ENCODE data around the gene TNFRSF4.

DNA sequence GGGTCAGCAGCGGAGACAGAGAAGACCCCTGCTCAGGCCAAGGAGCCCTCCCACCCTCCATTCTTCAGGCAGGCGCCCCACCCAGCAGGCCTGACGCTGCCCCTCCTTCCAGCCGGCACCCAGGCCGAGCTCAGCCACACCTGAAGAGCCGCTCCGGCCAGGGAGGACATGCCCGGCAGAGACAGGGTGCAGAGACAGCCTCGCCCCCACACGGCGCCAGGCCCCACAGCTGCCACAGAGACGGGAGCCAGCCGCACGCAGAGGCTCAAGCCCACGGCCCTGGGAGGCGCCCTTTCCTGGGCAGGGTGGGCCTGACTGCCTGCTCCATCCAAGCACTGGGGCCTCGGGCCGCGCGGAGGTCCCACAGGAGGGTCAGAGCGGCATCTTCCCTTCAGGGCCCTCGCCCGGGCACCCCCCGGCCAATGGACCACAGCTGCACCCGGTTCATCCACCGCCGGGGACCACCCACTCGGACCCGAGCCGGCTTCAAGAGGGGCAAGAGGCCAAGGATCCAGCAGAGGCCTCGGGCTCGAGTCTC, 35.1 kb downstream of the TNFRSF4 start:
- TF ChIP-seq, protein P1, sequence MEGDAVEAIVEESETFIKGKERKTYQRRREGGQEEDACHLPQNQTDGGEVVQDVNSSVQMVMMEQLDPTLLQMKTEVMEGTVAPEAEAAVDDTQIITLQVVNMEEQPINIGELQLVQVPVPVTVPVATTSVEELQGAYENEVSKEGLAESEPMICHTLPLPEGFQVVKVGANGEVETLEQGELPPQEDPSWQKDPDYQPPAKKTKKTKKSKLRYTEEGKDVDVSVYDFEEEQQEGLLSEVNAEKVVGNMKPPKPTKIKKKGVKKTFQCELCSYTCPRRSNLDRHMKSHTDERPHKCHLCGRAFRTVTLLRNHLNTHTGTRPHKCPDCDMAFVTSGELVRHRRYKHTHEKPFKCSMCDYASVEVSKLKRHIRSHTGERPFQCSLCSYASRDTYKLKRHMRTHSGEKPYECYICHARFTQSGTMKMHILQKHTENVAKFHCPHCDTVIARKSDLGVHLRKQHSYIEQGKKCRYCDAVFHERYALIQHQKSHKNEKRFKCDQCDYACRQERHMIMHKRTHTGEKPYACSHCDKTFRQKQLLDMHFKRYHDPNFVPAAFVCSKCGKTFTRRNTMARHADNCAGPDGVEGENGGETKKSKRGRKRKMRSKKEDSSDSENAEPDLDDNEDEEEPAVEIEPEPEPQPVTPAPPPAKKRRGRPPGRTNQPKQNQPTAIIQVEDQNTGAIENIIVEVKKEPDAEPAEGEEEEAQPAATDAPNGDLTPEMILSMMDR (IDR thresholded peaks at IDR 0.05 in 2 of 3, conservative IDR thresholded peaks at IDR 0.05 in 1 of 3; ENCODE audit: borderline replicate concordance in 1 of 3, insufficient read depth in 1 of 3, low read depth in 2 of 3, low read length in 2 of 3): no peak
- TF ChIP-seq FOSL1 (IDR thresholded peaks at IDR 0.05; ENCODE audit: low read depth) (no peak), YY1 (IDR thresholded peaks at IDR 0.05; ENCODE audit: extremely low read depth, insufficient replicate concordance, low read depth, low read length) (no peak), POLR2A (IDR thresholded peaks at IDR 0.05; ENCODE audit: borderline replicate concordance, extremely low read depth, insufficient read depth, insufficient read length) (no peak), ZFX (IDR thresholded peaks at IDR 0.05) (no peak), EZH2 (IDR thresholded peaks at IDR 0.05) (no peak), SIN3A (IDR thresholded peaks at IDR 0.05; ENCODE audit: low read depth) (no peak), CBX3 (IDR thresholded peaks at IDR 0.05; ENCODE audit: low read depth) (no peak), EZH2phosphoT487 (IDR thresholded peaks at IDR 0.05; ENCODE audit: borderline replicate concordance) (no peak)
- TF ChIP-seq, protein P2, sequence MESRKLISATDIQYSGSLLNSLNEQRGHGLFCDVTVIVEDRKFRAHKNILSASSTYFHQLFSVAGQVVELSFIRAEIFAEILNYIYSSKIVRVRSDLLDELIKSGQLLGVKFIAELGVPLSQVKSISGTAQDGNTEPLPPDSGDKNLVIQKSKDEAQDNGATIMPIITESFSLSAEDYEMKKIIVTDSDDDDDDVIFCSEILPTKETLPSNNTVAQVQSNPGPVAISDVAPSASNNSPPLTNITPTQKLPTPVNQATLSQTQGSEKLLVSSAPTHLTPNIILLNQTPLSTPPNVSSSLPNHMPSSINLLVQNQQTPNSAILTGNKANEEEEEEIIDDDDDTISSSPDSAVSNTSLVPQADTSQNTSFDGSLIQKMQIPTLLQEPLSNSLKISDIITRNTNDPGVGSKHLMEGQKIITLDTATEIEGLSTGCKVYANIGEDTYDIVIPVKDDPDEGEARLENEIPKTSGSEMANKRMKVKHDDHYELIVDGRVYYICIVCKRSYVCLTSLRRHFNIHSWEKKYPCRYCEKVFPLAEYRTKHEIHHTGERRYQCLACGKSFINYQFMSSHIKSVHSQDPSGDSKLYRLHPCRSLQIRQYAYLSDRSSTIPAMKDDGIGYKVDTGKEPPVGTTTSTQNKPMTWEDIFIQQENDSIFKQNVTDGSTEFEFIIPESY (IDR thresholded peaks at IDR 0.05; ENCODE audit: extremely low read depth, insufficient replicate concordance, low read length): no peak
- TF ChIP-seq, protein P3, sequence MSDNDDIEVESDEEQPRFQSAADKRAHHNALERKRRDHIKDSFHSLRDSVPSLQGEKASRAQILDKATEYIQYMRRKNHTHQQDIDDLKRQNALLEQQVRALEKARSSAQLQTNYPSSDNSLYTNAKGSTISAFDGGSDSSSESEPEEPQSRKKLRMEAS (IDR thresholded peaks at IDR 0.05): no peak
- TF ChIP-seq, protein P4, sequence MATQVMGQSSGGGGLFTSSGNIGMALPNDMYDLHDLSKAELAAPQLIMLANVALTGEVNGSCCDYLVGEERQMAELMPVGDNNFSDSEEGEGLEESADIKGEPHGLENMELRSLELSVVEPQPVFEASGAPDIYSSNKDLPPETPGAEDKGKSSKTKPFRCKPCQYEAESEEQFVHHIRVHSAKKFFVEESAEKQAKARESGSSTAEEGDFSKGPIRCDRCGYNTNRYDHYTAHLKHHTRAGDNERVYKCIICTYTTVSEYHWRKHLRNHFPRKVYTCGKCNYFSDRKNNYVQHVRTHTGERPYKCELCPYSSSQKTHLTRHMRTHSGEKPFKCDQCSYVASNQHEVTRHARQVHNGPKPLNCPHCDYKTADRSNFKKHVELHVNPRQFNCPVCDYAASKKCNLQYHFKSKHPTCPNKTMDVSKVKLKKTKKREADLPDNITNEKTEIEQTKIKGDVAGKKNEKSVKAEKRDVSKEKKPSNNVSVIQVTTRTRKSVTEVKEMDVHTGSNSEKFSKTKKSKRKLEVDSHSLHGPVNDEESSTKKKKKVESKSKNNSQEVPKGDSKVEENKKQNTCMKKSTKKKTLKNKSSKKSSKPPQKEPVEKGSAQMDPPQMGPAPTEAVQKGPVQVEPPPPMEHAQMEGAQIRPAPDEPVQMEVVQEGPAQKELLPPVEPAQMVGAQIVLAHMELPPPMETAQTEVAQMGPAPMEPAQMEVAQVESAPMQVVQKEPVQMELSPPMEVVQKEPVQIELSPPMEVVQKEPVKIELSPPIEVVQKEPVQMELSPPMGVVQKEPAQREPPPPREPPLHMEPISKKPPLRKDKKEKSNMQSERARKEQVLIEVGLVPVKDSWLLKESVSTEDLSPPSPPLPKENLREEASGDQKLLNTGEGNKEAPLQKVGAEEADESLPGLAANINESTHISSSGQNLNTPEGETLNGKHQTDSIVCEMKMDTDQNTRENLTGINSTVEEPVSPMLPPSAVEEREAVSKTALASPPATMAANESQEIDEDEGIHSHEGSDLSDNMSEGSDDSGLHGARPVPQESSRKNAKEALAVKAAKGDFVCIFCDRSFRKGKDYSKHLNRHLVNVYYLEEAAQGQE (IDR thresholded peaks at IDR 0.05; ENCODE audit: low read depth): no peak
- TF ChIP-seq, protein P5, sequence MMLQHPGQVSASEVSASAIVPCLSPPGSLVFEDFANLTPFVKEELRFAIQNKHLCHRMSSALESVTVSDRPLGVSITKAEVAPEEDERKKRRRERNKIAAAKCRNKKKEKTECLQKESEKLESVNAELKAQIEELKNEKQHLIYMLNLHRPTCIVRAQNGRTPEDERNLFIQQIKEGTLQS (IDR thresholded peaks at IDR 0.05): no peak

Measured in HCT116 (cell line).